A549 (cell line): Measurements from ENCODE around the gene MFAP2.

Experiments
- CHD4 ChIP-seq: fragments of 200-600 bp; sonication (generic); IDR thresholded peaks from 2 replicates; pipeline ENCODE4 v1.6.1; 2016; ENCODE audit warnings: antibody characterized with exemption, mild to moderate bottlenecking, borderline replicate concordance
- POLR2A ChIP-seq: IDR thresholded peaks from 2 replicates; pipeline ENCODE4 v1.6.1; 2012; ENCODE audit warnings: mild to moderate bottlenecking, low read length
- TF ChIP-seq, protein P1 (sequence below): fragments of >200 bp; sonication (Bioruptor Twin); formaldehyde crosslinking; IDR thresholded peaks from 3 replicates; pipeline ENCODE4 v1.5.1; 2016

DNA sequence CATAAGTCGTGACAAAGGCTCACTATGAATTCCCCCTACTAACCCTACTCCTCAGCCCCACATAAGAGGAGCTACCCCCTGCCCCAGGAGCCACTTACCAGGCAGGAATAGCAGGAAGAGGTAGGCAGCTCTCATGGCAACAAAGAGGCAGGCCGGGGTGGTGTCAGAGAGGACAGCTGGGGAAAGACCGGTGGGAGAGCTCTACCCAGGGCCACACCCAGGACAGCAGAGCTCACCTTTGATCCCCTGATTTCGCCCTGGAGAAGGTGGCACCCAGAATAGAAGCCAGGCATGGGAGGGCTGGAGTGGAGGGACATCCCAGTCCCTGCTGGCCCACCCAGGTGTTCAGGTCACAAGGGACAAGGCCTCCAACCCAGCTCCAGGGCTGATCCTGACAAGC, 2.3 kb downstream of the MFAP2 start:
- no peak for TF ChIP-seq POLR2A
- no peak for TF ChIP-seq CHD4
- TF ChIP-seq, protein P1, sequence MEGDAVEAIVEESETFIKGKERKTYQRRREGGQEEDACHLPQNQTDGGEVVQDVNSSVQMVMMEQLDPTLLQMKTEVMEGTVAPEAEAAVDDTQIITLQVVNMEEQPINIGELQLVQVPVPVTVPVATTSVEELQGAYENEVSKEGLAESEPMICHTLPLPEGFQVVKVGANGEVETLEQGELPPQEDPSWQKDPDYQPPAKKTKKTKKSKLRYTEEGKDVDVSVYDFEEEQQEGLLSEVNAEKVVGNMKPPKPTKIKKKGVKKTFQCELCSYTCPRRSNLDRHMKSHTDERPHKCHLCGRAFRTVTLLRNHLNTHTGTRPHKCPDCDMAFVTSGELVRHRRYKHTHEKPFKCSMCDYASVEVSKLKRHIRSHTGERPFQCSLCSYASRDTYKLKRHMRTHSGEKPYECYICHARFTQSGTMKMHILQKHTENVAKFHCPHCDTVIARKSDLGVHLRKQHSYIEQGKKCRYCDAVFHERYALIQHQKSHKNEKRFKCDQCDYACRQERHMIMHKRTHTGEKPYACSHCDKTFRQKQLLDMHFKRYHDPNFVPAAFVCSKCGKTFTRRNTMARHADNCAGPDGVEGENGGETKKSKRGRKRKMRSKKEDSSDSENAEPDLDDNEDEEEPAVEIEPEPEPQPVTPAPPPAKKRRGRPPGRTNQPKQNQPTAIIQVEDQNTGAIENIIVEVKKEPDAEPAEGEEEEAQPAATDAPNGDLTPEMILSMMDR, result no peak
